ENCODE results near the gene CORO2B.

GRCh38 chr15:68566377-68566954, 12.3 kb upstream of the CORO2B start:
- no peak for TF ChIP-seq CTCF (IDR thresholded peaks at IDR 0.05; ENCODE audit: low read depth, low read length)
- no peak for TF ChIP-seq MAX (IDR thresholded peaks at IDR 0.05; ENCODE audit: low read depth, low read length)
- TF ChIP-seq POLR2A (IDR thresholded peaks at IDR 0.05; ENCODE audit: extremely low read depth, insufficient read length): no peak
- no peak for TF ChIP-seq MYC (IDR thresholded peaks at IDR 0.05; ENCODE audit: low read depth, low read length)
